K562 (cell line): ENCODE results near the gene ANKRD7. TPM values are rescaled to one million over a fixed set of nuclear protein-coding genes. Genes with fewer than 3 reads are reported as not detected.

ENCODE experiments used
- AFF4 ChIP-seq: sonication (generic); formaldehyde crosslinking; IDR thresholded peaks from 2 replicates; pipeline ENCODE4 v1.8.0; 2023; ENCODE audit warnings: mild to moderate bottlenecking, missing genetic modification reagents
- CBFA2T3 ChIP-seq: fragments of 450-650 bp; IDR thresholded peaks from 2 replicates; pipeline ENCODE4 v1.6.1; 2017
- DDX20 ChIP-seq: fragments of 450-650 bp; IDR thresholded peaks from 2 replicates; pipeline ENCODE4 v1.6.1; 2016; ENCODE audit warnings: missing genetic modification characterization, low read depth, mild to moderate bottlenecking, missing compliant biosample characterization, moderate library complexity
- EWSR1 ChIP-seq: fragments of 450-650 bp; IDR thresholded peaks from 2 replicates; pipeline ENCODE4 v1.6.1; 2018; ENCODE audit warnings: borderline replicate concordance, mild to moderate bottlenecking, low read depth, moderate library complexity; ENCODE audit not compliant: partially characterized antibody
- GTF2E2 ChIP-seq: fragments of 200-800 bp; sonication (Bioruptor generic); IDR thresholded peaks from 2 replicates; pipeline ENCODE4 v1.6.1; 2016; ENCODE audit warnings: missing genetic modification characterization, missing compliant biosample characterization
- HDAC3 ChIP-seq: fragments of 450-650 bp; IDR thresholded peaks from 2 replicates; pipeline ENCODE4 v1.6.1; 2018; ENCODE audit warnings: borderline replicate concordance, mild to moderate bottlenecking, moderate library complexity; ENCODE audit not compliant: partially characterized antibody
- IFI16 ChIP-seq: fragments of 250-450 bp; sonication (Bioruptor Pico); IDR thresholded peaks from 2 replicates; pipeline ENCODE4 v2.1.2; 2022; ENCODE audit warnings: mild to moderate bottlenecking, inconsistent platforms
- MLX ChIP-seq, 2 experiments: fragments of 450-650 bp in 1 of 2; sonication (generic) in 1 of 2; formaldehyde crosslinking; conservative IDR thresholded peaks; 2 replicates each; pipeline versions ENCODE4 v1.4.0 to v1.8.1; 2020 to 2022; ENCODE audit warnings: mild to moderate bottlenecking in 1 of 2, missing genetic modification reagents in 1 of 2
- NCOR1 ChIP-seq: fragments of 450-650 bp; IDR thresholded peaks from 2 replicates; pipeline ENCODE4 v1.6.1; 2016; ENCODE audit warnings: mild to moderate bottlenecking, moderate library complexity
- PCBP1 ChIP-seq: fragments of 200-400 bp; formaldehyde crosslinking; IDR thresholded peaks from 2 replicates; pipeline ENCODE4 v1.6.1; 2018; ENCODE audit warnings: mild to moderate bottlenecking, low read depth, low read length; ENCODE audit not compliant: poor library complexity, severe bottlenecking
- PHTF2 ChIP-seq: fragments of 250-450 bp; sonication (Bioruptor Pico); IDR thresholded peaks from 2 replicates; pipeline ENCODE4 v1.5.0; 2021; ENCODE audit warnings: mild to moderate bottlenecking
- POU5F1 ChIP-seq: fragments of 150-350 bp; IDR thresholded peaks from 2 replicates; pipeline ENCODE4 v1.6.1; 2014; ENCODE audit warnings: borderline replicate concordance, low read length, low read depth, mild to moderate bottlenecking; ENCODE audit not compliant: partially characterized antibody
- TAF7 ChIP-seq: fragments of 450-650 bp; IDR thresholded peaks from 2 replicates; pipeline ENCODE4 v1.6.1; 2016; ENCODE audit warnings: missing genetic modification characterization, missing compliant biosample characterization
- TRIM24 ChIP-seq, 2 experiments: fragments of 450-650 bp; IDR thresholded peaks; 2 replicates each; pipeline ENCODE4 v1.6.1; 2016
- ZMIZ1 ChIP-seq, 2 experiments: fragments of 150-350 bp in 1 of 2; IDR thresholded peaks; 2 replicates each; pipeline ENCODE4 v1.6.1; 2012 to 2016; ENCODE audit warnings: low read depth in 2 of 2, low read length in 2 of 2, mild to moderate bottlenecking in 1 of 2, moderate library complexity in 1 of 2
- ZNF212 ChIP-seq: fragments of 450-650 bp; formaldehyde crosslinking; IDR thresholded peaks from 2 replicates; pipeline ENCODE4 v1.4.0; 2020; ENCODE audit warnings: mild to moderate bottlenecking
- ZNF316 ChIP-seq: fragments of 450-650 bp; IDR thresholded peaks from 2 replicates; pipeline ENCODE4 v1.6.1; 2016
- ZNF324 ChIP-seq: fragments of 250-450 bp; sonication (Bioruptor Pico); IDR thresholded peaks from 2 replicates; pipeline ENCODE4 v1.4.0; 2020; ENCODE audit warnings: mild to moderate bottlenecking
- ZNF444 ChIP-seq: fragments of 250-450 bp; sonication (Bioruptor Pico); IDR thresholded peaks from 2 replicates; pipeline ENCODE4 v1.4.0; 2020; ENCODE audit warnings: mild to moderate bottlenecking, moderate library complexity
- ZNF699 ChIP-seq: fragments of 250-450 bp; sonication (Bioruptor Pico); IDR thresholded peaks from 2 replicates; pipeline ENCODE4 v1.8.0; 2021; ENCODE audit warnings: mild to moderate bottlenecking, moderate library complexity; ENCODE audit not compliant: insufficient replicate concordance
- ZNF717 ChIP-seq: fragments of 250-450 bp; sonication (Bioruptor Pico); IDR thresholded peaks from 2 replicates; pipeline ENCODE4 v1.5.0; 2021
- polyA plus RNA-seq, 8 experiments: library from polyadenylated mRNA; depleted of rRNA in 4 of 8; stranded (reverse) in 5 of 8; unstranded in 3 of 8; fragments of >200 nt; fragmentation: Nextera tagmentation in 2 of 8; fragmentation: Illumina TruSeq in 1 of 8; extraction: Ambion mirVana in 2 of 8; extraction: Trizol in 1 of 8; gene quantifications; 2 replicates each; pipeline versions ENCODE4 v1.2.1 to v1.2.3, GENCODE V29; 2011 to 2014; ENCODE audit warnings: inconsistent platforms in 1 of 8, missing spikeins in 1 of 8
- total RNA-seq, 7 experiments: library from RNA; depleted of rRNA in 6 of 7; stranded (reverse); fragments of >200 nt in 6 of 7; fragmentation: Illumina TruSeq in 2 of 7; extraction: Trizol in 2 of 7; gene quantifications; 2 replicates each; pipeline versions ENCODE4 v1.2.1 to v1.2.3, GENCODE V29; 2011 to 2021; ENCODE audit warnings: low replicate concordance in 1 of 7

ANKRD7 gene
- total and polyA plus RNA-seq, 9 of the 15 experiments (the other 6 are each of a cell fraction or from before 2014, with no cell fraction given): 0.33 TPM; not detected in 8

- TF ChIP-seq CBFA2T3: 0 out of 2 replicates have a peak, but pooled peaks have one; percentile 12
- TF ChIP-seq GTF2E2 (tag): peak; percentile 85
- no peak for TF ChIP-seq HDAC3
- no peak for TF ChIP-seq PCBP1
- no peak for TF ChIP-seq AFF4
- TF ChIP-seq POU5F1: no peak
- TF ChIP-seq TAF7: no peak
- no peak for TF ChIP-seq IFI16
- no peak for TF ChIP-seq ZNF316
- 0 out of 4 replicates have a peak, but pooled peaks of 1 of the 2 experiments have one; percentile 17 for TF ChIP-seq ZMIZ1 (IDR thresholded peaks at IDR 0.05; ENCODE audit: low read depth in 2 of 2, low read length in 2 of 2)
- TF ChIP-seq ZNF717: peak; percentile 49; the same call in 1 of the 2 replicates
- TF ChIP-seq TRIM24 (IDR thresholded peaks at IDR 0.05): peak; percentile 19 to 87; a peak in 2 of 4 replicates
- TF ChIP-seq EWSR1: no peak
- TF ChIP-seq PHTF2 (CRISPR knock-in tag): no peak
- no peak for TF ChIP-seq ZNF212 (CRISPR knock-in tag)
- TF ChIP-seq NCOR1: no peak
- no peak for TF ChIP-seq ZNF324 (CRISPR knock-in tag)
- TF ChIP-seq DDX20: no peak
- no peak for TF ChIP-seq ZNF699 (CRISPR knock-in tag)
- no peak for TF ChIP-seq ZNF444
- TF ChIP-seq MLX (CRISPR knock-in tag; conservative IDR thresholded peaks at IDR 0.05): no peak
Observed at GRCh38 chr7:118218413-118219156, 5.9 kb upstream of the ANKRD7 start (continued).
